ENCODE data around the gene RCBTB2.

GRCh38 chr13:48547663-48548092 lies 14.8 kb upstream of the RCBTB2 start:
- no peak for TF ChIP-seq ESRRA (IDR thresholded peaks at IDR 0.05; ENCODE audit: borderline replicate concordance, low read depth)
- no peak for TF ChIP-seq KLF10 (CRISPR knock-in tag; IDR thresholded peaks at IDR 0.05)
- TF ChIP-seq TEAD2 (tag; IDR thresholded peaks at IDR 0.05): no peak
- no peak for TF ChIP-seq MTF1 (CRISPR knock-in tag; IDR thresholded peaks at IDR 0.05; ENCODE audit: borderline replicate concordance)
- no peak for TF ChIP-seq POLR2G (IDR thresholded peaks at IDR 0.05; ENCODE audit: low read depth, low read length)
- no peak for TF ChIP-seq ZBTB9 (CRISPR knock-in tag; IDR thresholded peaks at IDR 0.05)
- no peak for TF ChIP-seq CTCF (IDR thresholded peaks at IDR 0.05 in 2 of 3, conservative IDR thresholded peaks at IDR 0.05 in 1 of 3; ENCODE audit: insufficient read depth in 2 of 3, low read depth in 1 of 3, low read length in 3 of 3)
- TF ChIP-seq TCF3 (CRISPR knock-in tag; IDR thresholded peaks at IDR 0.05): no peak
- no peak for TF ChIP-seq RBM14 (IDR thresholded peaks at IDR 0.05; ENCODE audit: borderline replicate concordance, insufficient read depth, low read depth, low read length)
- no peak for TF ChIP-seq ERF (CRISPR knock-in tag; IDR thresholded peaks at IDR 0.05)
- no peak for TF ChIP-seq E2F4 (CRISPR knock-in tag; IDR thresholded peaks at IDR 0.05; ENCODE audit: low read depth)
- no peak for TF ChIP-seq E4F1 (CRISPR knock-in tag; IDR thresholded peaks at IDR 0.05; ENCODE audit: borderline replicate concordance)
- no peak for TF ChIP-seq PHB (CRISPR knock-in tag; IDR thresholded peaks at IDR 0.05)
- no peak for TF ChIP-seq MBD2 (IDR thresholded peaks at IDR 0.05; ENCODE audit: borderline replicate concordance, low read depth)
